Ovary (tissue), 3 donors: ENCODE results near the gene HELB.

Experiments
- EP300 ChIP-seq: sonication (generic); formaldehyde crosslinking; IDR thresholded peaks from one replicate; pipeline ENCODE4 v1.6.1; 2017; ENCODE audit warnings: antibody characterized with exemption
- POLR2A ChIP-seq: fragments of 450-650 bp; IDR thresholded peaks from one replicate; pipeline ENCODE4 v1.6.1; 2017; ENCODE audit warnings: antibody characterized with exemption, mild to moderate bottlenecking, moderate library complexity
- TF ChIP-seq, protein P1 (sequence below), 3 donors: fragments of 450-650 bp in 2 of 3; fragments of 200-600 bp in 1 of 3; IDR thresholded peaks; one replicate each; pipeline versions ENCODE4 v1.5.1 to v1.8.0; 2016 to 2022; ENCODE audit warnings: antibody characterized with exemption in 3 of 3, mild to moderate bottlenecking in 1 of 3
- donor health status: DM: no; HTN: no; CAD: no.

DNA sequence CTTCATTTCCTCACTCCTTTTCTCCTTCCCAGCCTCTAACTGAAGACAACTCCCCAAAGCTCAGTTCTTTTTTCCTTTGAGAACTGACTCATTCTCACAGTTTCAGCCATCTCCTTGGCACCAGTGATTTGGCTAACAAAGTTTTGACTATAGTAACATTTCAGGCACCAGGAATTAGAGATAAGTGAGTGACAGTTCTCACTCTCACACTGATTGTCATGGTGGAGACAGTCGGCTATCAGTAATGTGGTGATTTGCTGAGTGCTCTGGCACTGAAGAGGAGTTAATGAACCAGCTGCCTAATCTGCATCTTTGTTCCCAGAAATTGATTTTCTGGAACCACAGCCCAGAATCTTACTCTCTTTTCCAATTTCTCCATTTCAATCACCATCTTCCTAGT is 29.5 kb downstream of the HELB start:
- TF ChIP-seq, protein P1, sequence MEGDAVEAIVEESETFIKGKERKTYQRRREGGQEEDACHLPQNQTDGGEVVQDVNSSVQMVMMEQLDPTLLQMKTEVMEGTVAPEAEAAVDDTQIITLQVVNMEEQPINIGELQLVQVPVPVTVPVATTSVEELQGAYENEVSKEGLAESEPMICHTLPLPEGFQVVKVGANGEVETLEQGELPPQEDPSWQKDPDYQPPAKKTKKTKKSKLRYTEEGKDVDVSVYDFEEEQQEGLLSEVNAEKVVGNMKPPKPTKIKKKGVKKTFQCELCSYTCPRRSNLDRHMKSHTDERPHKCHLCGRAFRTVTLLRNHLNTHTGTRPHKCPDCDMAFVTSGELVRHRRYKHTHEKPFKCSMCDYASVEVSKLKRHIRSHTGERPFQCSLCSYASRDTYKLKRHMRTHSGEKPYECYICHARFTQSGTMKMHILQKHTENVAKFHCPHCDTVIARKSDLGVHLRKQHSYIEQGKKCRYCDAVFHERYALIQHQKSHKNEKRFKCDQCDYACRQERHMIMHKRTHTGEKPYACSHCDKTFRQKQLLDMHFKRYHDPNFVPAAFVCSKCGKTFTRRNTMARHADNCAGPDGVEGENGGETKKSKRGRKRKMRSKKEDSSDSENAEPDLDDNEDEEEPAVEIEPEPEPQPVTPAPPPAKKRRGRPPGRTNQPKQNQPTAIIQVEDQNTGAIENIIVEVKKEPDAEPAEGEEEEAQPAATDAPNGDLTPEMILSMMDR (IDR thresholded peaks at IDR 0.05), result no peak
- no peak for TF ChIP-seq EP300
- TF ChIP-seq POLR2A, result no peak
